Skeletal muscle tissue (tissue), 4 donors: ENCODE measurements around the gene PTPRG. TPM values are rescaled to one million over a fixed set of nuclear protein-coding genes. Genes with fewer than 3 reads are reported as not detected.

Experiments
- H3K27ac ChIP-seq: one replicate; pipeline ENCODE4 v1.7.0; 2013; ENCODE audit warnings: mild to moderate bottlenecking, low read depth, low read length, inconsistent platforms
- H3K27me3 ChIP-seq, 3 donors: one replicate each; pipeline ENCODE4 v1.7.0; 2013; ENCODE audit warnings: low read length in 3 of 3; ENCODE audit not compliant: control insufficient read depth in 3 of 3, insufficient read depth in 3 of 3
- H3K36me3 ChIP-seq, 3 donors: one replicate each; pipeline ENCODE4 v1.7.0; 2013; ENCODE audit warnings: low read length in 3 of 3; ENCODE audit not compliant: control insufficient read depth in 3 of 3, insufficient read depth in 3 of 3
- H3K4me1 ChIP-seq, 3 donors: one replicate each; pipeline ENCODE4 v1.7.0; 2013; ENCODE audit warnings: low read length in 3 of 3, mild to moderate bottlenecking in 3 of 3; ENCODE audit not compliant: control insufficient read depth in 3 of 3, insufficient read depth in 3 of 3
- H3K4me3 ChIP-seq, 3 donors: one replicate each; pipeline ENCODE4 v1.7.0; 2013; ENCODE audit warnings: low read length in 3 of 3
- H3K9ac ChIP-seq, 3 donors: one replicate each; pipeline ENCODE4 v1.7.0; 2013; ENCODE audit warnings: low read length in 3 of 3, mild to moderate bottlenecking in 3 of 3, moderate library complexity in 2 of 3, low read depth in 1 of 3
- H3K9me3 ChIP-seq, 3 donors: one replicate each; pipeline ENCODE4 v1.7.0; 2013; ENCODE audit warnings: low read length in 3 of 3; ENCODE audit not compliant: control insufficient read depth in 3 of 3
- total RNA-seq: library from RNA; depleted of rRNA; stranded (reverse); fragments of >200 nt; gene quantifications from one replicate; pipeline ENCODE4 v1.2.3, GENCODE V29; 2014
- donor health status: Osteomylitis.

The PTPRG gene
- total RNA-seq, 1 donor from 2014 or later: 48.5 TPM

DNA sequence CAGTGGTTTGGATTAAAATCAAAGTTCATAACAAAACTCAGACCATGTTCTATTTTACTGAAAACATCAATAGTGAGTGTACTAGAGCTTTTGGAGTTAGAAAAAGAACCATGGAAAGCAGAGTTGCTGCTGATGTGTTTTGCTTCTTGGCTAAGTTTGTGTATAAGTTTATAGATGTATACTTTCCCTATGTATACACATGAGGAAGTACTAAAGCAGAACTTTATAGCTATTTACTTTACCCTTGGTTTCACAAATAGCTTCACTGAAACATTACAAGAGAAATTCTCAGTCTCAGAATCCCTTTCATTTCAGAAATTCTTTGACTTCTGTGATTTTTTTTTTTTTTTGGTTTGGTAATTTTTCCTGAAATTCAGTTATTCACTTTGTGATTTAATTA, 229.0 kb downstream of the PTPRG start:
- peaks cover 0 to 3% (median 2%) of the 10 kb centered on the region in 3 donors for H3K4me1 ChIP-seq
- H3K27me3 ChIP-seq: no peaks in the 10 kb centered on the region
- H3K27ac ChIP-seq: no peak overlapping the region
- H3K9ac ChIP-seq: no peak overlapping the region
- no peaks in the 10 kb centered on the region for H3K36me3 ChIP-seq
- no peaks in the 10 kb centered on the region for H3K9me3 ChIP-seq
- H3K4me3 ChIP-seq: no peak overlapping the region

DNA sequence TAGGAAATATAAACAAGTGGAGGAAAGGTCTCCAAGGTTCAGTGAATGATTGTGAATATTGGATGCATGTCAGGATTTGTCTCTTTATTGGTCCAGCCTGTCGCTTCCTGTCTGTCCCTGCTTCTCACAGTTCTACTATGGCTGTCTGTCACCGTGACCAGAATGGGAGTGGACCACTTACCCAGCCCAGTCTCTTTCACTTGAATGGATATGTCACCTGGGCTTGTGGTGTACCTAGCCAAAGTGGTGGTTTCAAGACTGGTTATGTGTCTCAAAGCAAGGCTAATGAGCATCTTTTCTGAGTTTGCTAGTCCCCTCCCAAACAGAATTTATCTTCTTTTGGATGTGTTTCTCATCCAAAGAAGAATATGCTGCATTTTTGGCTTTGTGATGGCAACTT, 231.7 kb downstream of the PTPRG start:
- no peaks in the 10 kb centered on the region for H3K9me3 ChIP-seq
- no peak overlapping the region for H3K9ac ChIP-seq
- no peak overlapping the region for H3K27ac ChIP-seq
- no peaks in the 10 kb centered on the region for H3K27me3 ChIP-seq
- peaks cover 2 to 11% (median 5%) of the 10 kb centered on the region in 3 donors for H3K4me1 ChIP-seq
- no peak overlapping the region for H3K4me3 ChIP-seq
- no peaks in the 10 kb centered on the region for H3K36me3 ChIP-seq

DNA sequence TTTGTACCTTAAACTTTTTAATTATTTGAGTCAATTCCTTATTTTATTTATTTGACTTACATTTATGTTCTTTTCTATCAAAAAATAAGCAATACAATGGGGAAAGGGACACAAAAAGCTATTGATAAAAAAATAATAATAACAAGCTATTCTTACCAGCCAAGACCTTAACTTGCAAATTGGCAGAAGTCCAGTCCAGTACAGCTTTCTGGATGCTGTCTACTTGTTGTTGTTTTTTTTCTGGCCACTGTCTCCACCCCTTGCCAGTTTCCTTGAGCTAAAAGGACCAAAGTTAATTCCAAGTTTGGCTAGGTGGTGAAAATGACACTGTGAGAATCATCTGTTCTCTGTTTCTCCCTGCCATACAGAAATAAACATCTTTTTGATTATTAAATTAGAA, 232.2 kb downstream of the PTPRG start:
- Histone ChIP-seq H3K9me3 (no peaks in the 10 kb centered on the region), H3K27me3 (no peaks in the 10 kb centered on the region), H3K4me1 (peaks cover 2 to 11% (median 5%) of the 10 kb centered on the region in 3 donors), H3K4me3 (no peak overlapping the region), H3K27ac (no peak overlapping the region), H3K9ac (no peak overlapping the region), H3K36me3 (no peaks in the 10 kb centered on the region)

DNA sequence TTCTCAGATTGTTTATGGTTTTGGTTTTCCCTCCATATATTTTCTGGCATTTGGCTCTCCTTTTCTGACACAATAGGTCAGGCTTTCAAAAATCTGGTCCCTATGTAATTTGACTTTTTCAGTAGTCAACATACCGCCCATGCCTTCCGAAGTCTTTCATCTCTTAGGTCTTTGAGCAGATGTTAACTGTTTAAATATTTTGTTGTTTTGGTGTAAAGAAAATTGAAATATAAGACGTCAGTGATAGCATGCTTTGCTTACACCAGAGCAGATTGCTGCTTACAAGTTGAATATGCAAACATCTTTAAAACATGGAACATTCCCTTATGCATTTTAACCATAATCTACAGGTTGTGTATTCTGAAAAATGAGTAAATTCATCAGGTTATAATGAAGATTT, 233.0 kb downstream of the PTPRG start:
- no peak overlapping the region for H3K9ac ChIP-seq
- H3K27ac ChIP-seq: no peak overlapping the region
- peaks cover 2 to 11% (median 5%) of the 10 kb centered on the region in 3 donors for H3K4me1 ChIP-seq
- H3K4me3 ChIP-seq: no peak overlapping the region
- H3K27me3 ChIP-seq: no peaks in the 10 kb centered on the region
- no peaks in the 10 kb centered on the region for H3K9me3 ChIP-seq
- no peaks in the 10 kb centered on the region for H3K36me3 ChIP-seq

DNA sequence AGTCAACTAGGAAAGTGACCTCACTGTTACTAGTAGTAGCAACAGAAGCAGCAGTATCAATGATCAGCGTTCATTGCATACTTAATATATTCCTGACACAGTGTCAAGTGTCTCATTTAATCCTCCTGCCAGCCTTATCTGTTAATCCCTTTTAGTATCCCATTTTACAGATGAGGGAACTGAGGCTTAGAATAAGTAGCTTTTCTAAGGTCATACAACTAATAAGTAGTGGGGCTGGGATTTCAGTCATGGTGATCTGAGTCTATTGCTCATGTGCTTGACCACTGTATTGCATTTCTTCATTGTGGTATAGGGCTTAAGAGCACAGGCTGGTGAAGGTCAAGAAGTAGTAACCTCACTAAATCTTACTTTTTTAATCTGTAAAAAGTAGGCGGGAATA, 233.6 kb downstream of the PTPRG start:
- H3K4me3 ChIP-seq: no peak overlapping the region
- H3K27me3 ChIP-seq: no peaks in the 10 kb centered on the region
- H3K9ac ChIP-seq: no peak overlapping the region
- no peaks in the 10 kb centered on the region for H3K36me3 ChIP-seq
- no peaks in the 10 kb centered on the region for H3K9me3 ChIP-seq
- H3K27ac ChIP-seq: no peak overlapping the region
- H3K4me1 ChIP-seq: peaks cover 2 to 11% (median 5%) of the 10 kb centered on the region in 3 donors

DNA sequence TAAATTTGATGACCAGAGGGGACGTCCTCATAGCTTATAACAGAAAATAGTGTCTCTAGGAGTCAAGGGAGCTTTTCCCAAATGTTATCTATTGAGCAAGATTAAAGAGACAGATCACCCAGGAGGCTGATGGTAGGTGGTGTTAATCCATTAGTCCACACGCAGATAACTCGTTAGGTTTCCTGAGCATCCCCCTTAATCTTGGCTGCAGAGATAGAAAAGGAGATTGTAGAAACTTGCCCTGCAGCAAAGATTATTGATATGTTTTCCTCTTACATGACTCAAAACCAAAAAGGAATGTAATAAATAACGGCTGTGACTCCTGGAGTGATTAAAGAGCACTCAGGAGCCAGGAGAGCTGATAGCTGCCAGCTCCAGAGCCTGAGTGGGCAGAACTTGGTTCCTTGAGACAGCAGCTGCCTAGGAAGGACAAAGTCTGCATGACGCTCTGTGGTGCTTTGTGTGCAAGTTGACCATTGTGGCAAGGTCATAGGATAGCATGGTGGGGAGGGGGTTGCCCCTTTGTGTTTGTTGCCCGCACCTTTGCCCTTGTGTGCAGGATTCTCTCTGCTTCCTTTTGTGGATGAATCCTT, 234.8 kb downstream of the PTPRG start:
- Histone ChIP-seq H3K36me3 (no peaks in the 10 kb centered on the region), H3K9ac (no peak overlapping the region), H3K4me1 (peaks cover 2 to 11% (median 5%) of the 10 kb centered on the region in 3 donors), H3K27ac (no peak overlapping the region), H3K27me3 (no peaks in the 10 kb centered on the region), H3K4me3 (no peak overlapping the region), H3K9me3 (no peaks in the 10 kb centered on the region)

DNA sequence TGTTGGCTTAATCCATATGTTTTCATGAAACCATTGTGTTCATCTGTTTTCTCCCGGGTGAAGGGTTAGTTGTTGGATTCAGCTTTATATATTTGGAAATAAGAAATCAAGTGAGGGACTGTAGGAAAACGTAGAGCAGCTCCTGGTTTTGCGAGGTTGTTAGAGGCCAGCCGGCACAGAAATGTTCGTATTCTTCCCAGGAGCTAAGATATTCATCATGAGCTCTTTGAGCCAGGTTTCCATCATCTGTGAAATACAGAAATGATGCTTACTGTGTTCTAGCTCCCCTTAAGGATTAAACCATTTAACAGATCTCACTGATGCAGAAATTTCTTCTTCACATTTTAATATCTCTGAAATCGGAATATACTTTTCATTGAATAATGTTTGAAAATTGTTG, 235.5 kb downstream of the PTPRG start:
- Histone ChIP-seq H3K4me1 (peaks cover 2 to 11% (median 5%) of the 10 kb centered on the region in 3 donors), H3K4me3 (no peak overlapping the region), H3K9me3 (no peaks in the 10 kb centered on the region), H3K27ac (no peak overlapping the region), H3K27me3 (no peaks in the 10 kb centered on the region), H3K36me3 (no peaks in the 10 kb centered on the region), H3K9ac (no peak overlapping the region)

DNA sequence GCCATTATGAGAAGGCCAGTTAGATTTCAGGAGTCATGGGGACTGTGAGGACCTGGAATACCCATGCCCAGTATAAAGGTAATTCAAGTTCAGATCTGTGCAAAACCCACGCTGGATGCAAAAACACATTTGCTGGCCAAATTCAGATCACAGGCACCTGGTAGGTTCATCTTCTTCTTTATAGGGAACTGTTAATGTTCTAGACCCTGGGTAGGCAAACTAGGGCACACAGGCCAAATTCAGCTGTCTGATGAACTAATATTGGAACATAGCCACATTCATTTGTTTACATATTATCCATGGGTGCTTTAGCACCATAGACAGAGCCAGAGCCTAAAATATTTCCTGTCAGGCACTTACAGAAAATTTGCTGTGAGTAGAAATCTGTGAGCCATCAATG, 241.4 kb downstream of the PTPRG start:
- Histone ChIP-seq H3K27ac (no peak overlapping the region), H3K4me1 (peaks cover 8 to 14% (median 9%) of the 10 kb centered on the region in 3 donors), H3K9ac (no peak overlapping the region), H3K36me3 (no peaks in the 10 kb centered on the region), H3K4me3 (no peak overlapping the region), H3K9me3 (no peaks in the 10 kb centered on the region), H3K27me3 (no peaks in the 10 kb centered on the region)

DNA sequence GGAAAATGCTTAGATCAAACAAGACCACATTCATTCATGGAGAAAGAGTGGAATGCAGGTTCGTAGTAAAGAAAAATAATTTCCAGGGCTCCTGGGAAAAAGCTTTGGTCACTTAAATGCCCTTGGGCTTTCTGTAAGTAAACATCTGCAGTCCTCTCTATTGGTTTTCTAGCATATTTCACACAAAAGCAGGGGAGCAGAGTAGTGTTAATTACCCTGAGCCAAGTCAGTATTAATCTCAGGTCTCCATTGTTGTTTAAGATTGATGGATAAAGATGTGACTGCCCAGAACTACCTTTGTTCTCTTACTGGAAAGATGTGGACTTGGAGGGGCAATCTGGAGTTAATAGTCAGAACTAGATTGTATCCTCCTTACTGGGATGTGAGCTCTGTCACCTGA, 242.6 kb downstream of the PTPRG start:
- Histone ChIP-seq H3K36me3 (no peaks in the 10 kb centered on the region), H3K4me3 (no peak overlapping the region), H3K9me3 (no peaks in the 10 kb centered on the region), H3K4me1 (peaks cover 15 to 18% (median 17%) of the 10 kb centered on the region in 3 donors), H3K27me3 (no peaks in the 10 kb centered on the region), H3K9ac (no peak overlapping the region), H3K27ac (no peak overlapping the region)

DNA sequence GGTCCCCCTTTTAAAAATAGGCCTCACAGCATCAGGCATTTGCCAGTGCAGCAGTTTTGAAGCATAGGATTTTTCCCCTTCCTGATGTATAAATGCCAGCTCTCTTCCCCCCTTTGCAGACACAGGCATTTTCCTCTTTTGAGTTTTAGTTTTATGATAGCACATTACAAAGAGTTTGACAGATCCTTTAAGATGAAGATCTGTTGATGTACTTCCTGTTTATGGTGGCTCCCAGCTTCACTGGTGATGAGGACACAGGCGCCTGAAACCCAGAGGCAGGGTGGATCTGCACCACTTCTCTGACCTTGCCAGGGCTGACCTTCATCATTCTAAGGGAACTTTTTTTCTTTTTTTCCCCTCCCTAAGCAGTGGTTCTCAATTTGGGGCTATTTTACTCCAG, 243.4 kb downstream of the PTPRG start:
- no peak overlapping the region for H3K27ac ChIP-seq
- H3K4me3 ChIP-seq: no peak overlapping the region
- H3K4me1 ChIP-seq: peaks cover 23 to 25% (median 24%) of the 10 kb centered on the region in 3 donors
- no peaks in the 10 kb centered on the region for H3K9me3 ChIP-seq
- H3K36me3 ChIP-seq: no peaks in the 10 kb centered on the region
- no peak overlapping the region for H3K9ac ChIP-seq
- no peaks in the 10 kb centered on the region for H3K27me3 ChIP-seq
